Hepatocyte (in vitro differentiated cells): ENCODE results near the gene UGP2. TPM values are rescaled to one million over a fixed set of nuclear protein-coding genes. Genes with fewer than 3 reads are reported as not detected.

ENCODE experiments used
- DNase-seq: peaks from one replicate; pipeline ENCODE4 v3.0.0-alpha.2; 2016; ENCODE audit warnings: low spot score
- H2AFZ ChIP-seq: fragments of 200-600 bp; sonication (generic); 2 replicates; pipeline ENCODE4 v1.6.0; 2016; ENCODE audit warnings: antibody characterized with exemption, mild to moderate bottlenecking
- H3K27ac ChIP-seq: fragments of 200-600 bp; sonication (generic); 2 replicates; pipeline ENCODE4 v1.5.1; 2016; ENCODE audit warnings: mild to moderate bottlenecking
- H3K27me3 ChIP-seq: fragments of 200-600 bp; sonication (generic); 2 replicates; pipeline ENCODE4 v1.6.1; 2016
- H3K36me3 ChIP-seq: fragments of 200-600 bp; sonication (generic); replicated peaks from 2 replicates; pipeline ENCODE4 v1.5.1; 2016; ENCODE audit warnings: low read depth; ENCODE audit not compliant: insufficient read depth
- H3K4me1 ChIP-seq: fragments of 200-600 bp; sonication (generic); 2 replicates; pipeline ENCODE4 v1.5.1; 2016; ENCODE audit warnings: mild to moderate bottlenecking, moderate library complexity; ENCODE audit not compliant: insufficient read depth
- H3K4me2 ChIP-seq: fragments of 200-600 bp; sonication (generic); 2 replicates; pipeline ENCODE4 v1.6.0; 2016
- H3K4me3 ChIP-seq: fragments of 200-600 bp; sonication (generic); 2 replicates; pipeline ENCODE4 v1.5.1; 2016; ENCODE audit warnings: mild to moderate bottlenecking
- H3K79me2 ChIP-seq: fragments of 200-600 bp; sonication (generic); 2 replicates; pipeline ENCODE4 v1.6.0; 2017; ENCODE audit warnings: mild to moderate bottlenecking
- H3K9me2 ChIP-seq: fragments of 200-600 bp; sonication (generic); replicated peaks from 2 replicates; pipeline ENCODE4 v1.6.0; 2017; ENCODE audit warnings: mild to moderate bottlenecking; ENCODE audit not compliant: insufficient read depth
- H3K9me3 ChIP-seq: fragments of 200-600 bp; sonication (generic); 2 replicates; pipeline ENCODE4 v1.5.1; 2016; ENCODE audit warnings: low read depth, mild to moderate bottlenecking
- H4K20me1 ChIP-seq: fragments of 200-600 bp; sonication (generic); 2 replicates; pipeline ENCODE4 v1.6.0; 2016; ENCODE audit warnings: mild to moderate bottlenecking; ENCODE audit not compliant: insufficient read depth, poor library complexity, severe bottlenecking
- CTCF ChIP-seq: fragments of 200-600 bp; sonication (generic); IDR thresholded peaks from 2 replicates; pipeline ENCODE4 v1.5.1; 2016; ENCODE audit warnings: antibody characterized with exemption, mild to moderate bottlenecking; ENCODE audit not compliant: poor library complexity
- EZH2 ChIP-seq: fragments of 200-600 bp; sonication (generic); IDR thresholded peaks from 2 replicates; pipeline ENCODE4 v1.6.1; 2016; ENCODE audit warnings: antibody characterized with exemption, mild to moderate bottlenecking, borderline replicate concordance
- EZH2phosphoT487 ChIP-seq: fragments of 200-600 bp; sonication (generic); IDR thresholded peaks from one replicate; pipeline ENCODE4 v1.6.1; 2018; ENCODE audit warnings: antibody characterized with exemption, mild to moderate bottlenecking, low read depth, moderate library complexity; ENCODE audit not compliant: unreplicated experiment, severe bottlenecking
- WGBS: methylation state at CpG from one replicate; pipeline ENCODE4 v1.1.6; 2016; ENCODE audit warnings: low lambda C conversion rate; ENCODE audit errors: missing lambda C conversion rate; 5-methylcytosine and 5-hydroxymethylcytosine counted together
- polyA plus RNA-seq: library from polyadenylated mRNA; unstranded; fragments of >200 nt; fragmentation: Nextera tagmentation; extraction: Ambion mirVana; gene quantifications from 2 replicates; pipeline ENCODE4 v1.2.1, GENCODE V29; 2016
- total RNA-seq: library from RNA; depleted of rRNA; stranded (reverse); fragments of >200 nt; gene quantifications from 2 replicates; pipeline ENCODE4 v1.2.3, GENCODE V29; 2014

The UGP2 gene
- total and polyA plus RNA-seq, 2 experiments from 2014 or later: 273 to 322 TPM

GRCh38 chr2:63878486-63878885 lies 36.8 kb downstream of the UGP2 start:
- no peak overlapping the region for H2AFZ ChIP-seq
- H3K4me3 ChIP-seq: no peak overlapping the region
- no peak overlapping the region for H3K27ac ChIP-seq
- DNase-seq: no peak
- WGBS: 85% methylated on average over 1 of the region's 1 CpG
- no peaks in the 10 kb centered on the region for H3K27me3 ChIP-seq
- H3K4me2 ChIP-seq: no peak overlapping the region
- H4K20me1 ChIP-seq: peaks cover 6% of the 10 kb centered on the region
- no peaks in the 10 kb centered on the region for H3K4me1 ChIP-seq
- H3K9me3 ChIP-seq: no peaks in the 10 kb centered on the region
- no peaks in the 10 kb centered on the region for H3K9me2 ChIP-seq
- TF ChIP-seq CTCF: no peak
- TF ChIP-seq EZH2: no peak
- no peak for TF ChIP-seq EZH2phosphoT487
- H3K36me3 ChIP-seq: peaks cover 4% of the 10 kb centered on the region
- peaks cover 36% of the 10 kb centered on the region for H3K79me2 ChIP-seq

GRCh38 chr2:63879876-63880433 lies 38.3 kb downstream of the UGP2 start:
- no peaks in the 10 kb centered on the region for H3K9me3 ChIP-seq
- H3K4me1 ChIP-seq: no peaks in the 10 kb centered on the region
- no peaks in the 10 kb centered on the region for H3K9me2 ChIP-seq
- H4K20me1 ChIP-seq: peaks cover 6% of the 10 kb centered on the region
- TF ChIP-seq EZH2phosphoT487 (no peak), EZH2 (no peak), CTCF (no peak)
- H3K36me3 ChIP-seq: no peaks in the 10 kb centered on the region
- no peaks in the 10 kb centered on the region for H3K27me3 ChIP-seq
- H3K27ac ChIP-seq: no peak overlapping the region
- no peak overlapping the region for H3K4me2 ChIP-seq
- DNase-seq: no peak
- H2AFZ ChIP-seq: no peak overlapping the region
- 87% methylated on average over 2 of the region's 2 CpGs for WGBS
- H3K79me2 ChIP-seq: peaks cover 32% of the 10 kb centered on the region
- H3K4me3 ChIP-seq: no peak overlapping the region

GRCh38 chr2:63880625-63881024 lies 38.9 kb downstream of the UGP2 start:
- Histone ChIP-seq H3K27me3 (no peaks in the 10 kb centered on the region), H3K4me1 (no peaks in the 10 kb centered on the region), H2AFZ (no peak overlapping the region), H4K20me1 (peaks cover 6% of the 10 kb centered on the region), H3K4me2 (no peak overlapping the region), H3K36me3 (no peaks in the 10 kb centered on the region), H3K4me3 (no peak overlapping the region), H3K27ac (no peak overlapping the region), H3K9me3 (no peaks in the 10 kb centered on the region), H3K79me2 (peaks cover 32% of the 10 kb centered on the region), H3K9me2 (no peaks in the 10 kb centered on the region)
- DNase-seq: no peak
- WGBS: 70% methylated on average over 4 of the region's 4 CpGs
- TF ChIP-seq CTCF (no peak), EZH2 (no peak), EZH2phosphoT487 (no peak)

GRCh38 chr2:63881205-63881604 lies 39.5 kb downstream of the UGP2 start:
- Histone ChIP-seq H3K4me2 (no peak overlapping the region), H3K27ac (no peak overlapping the region), H4K20me1 (peaks cover 6% of the 10 kb centered on the region), H2AFZ (no peak overlapping the region), H3K9me2 (no peaks in the 10 kb centered on the region), H3K9me3 (no peaks in the 10 kb centered on the region), H3K79me2 (peaks cover 29% of the 10 kb centered on the region), H3K27me3 (no peaks in the 10 kb centered on the region), H3K4me1 (no peaks in the 10 kb centered on the region), H3K36me3 (no peaks in the 10 kb centered on the region), H3K4me3 (no peak overlapping the region)
- no peak for DNase-seq
- 67% methylated on average over 2 of the region's 2 CpGs for WGBS
- no peak for TF ChIP-seq CTCF
- no peak for TF ChIP-seq EZH2
- no peak for TF ChIP-seq EZH2phosphoT487
